ENCODE measurements around the gene PDE4D.

PDE4D gene

DNA sequence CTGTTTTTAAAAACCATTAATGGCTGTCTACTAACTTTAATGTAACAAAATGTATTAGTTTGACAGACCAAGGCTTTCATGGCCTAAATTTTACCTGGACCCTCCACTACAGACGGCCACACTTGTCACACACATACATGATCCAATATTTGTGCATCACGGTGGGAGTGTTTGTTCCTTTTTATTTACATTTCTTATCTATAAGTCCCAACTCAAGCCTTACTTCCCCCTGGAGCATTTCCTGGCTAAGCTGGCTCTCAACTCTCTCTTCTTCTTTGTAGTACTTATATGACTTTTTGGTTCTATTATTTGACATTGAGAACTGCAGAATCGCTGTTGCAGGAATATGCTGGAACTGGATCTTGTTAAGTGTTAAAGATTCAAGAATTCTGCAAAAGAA lies 776.2 kb downstream of the PDE4D start:
- no peak for DNase-seq (ENCODE audit: low read depth in 1 of 2, low spot score in 1 of 2)
- Histone ChIP-seq H3K27me3 (ENCODE audit: insufficient read depth, poor library complexity, severe bottlenecking) (no peaks in the 10 kb centered on the region), H3K27ac (replicated peaks) (no peak overlapping the region), H3K4me3 (replicated peaks; ENCODE audit: insufficient read depth, low read length) (no peak overlapping the region)
- TF ChIP-seq GABPA (IDR thresholded peaks at IDR 0.05; ENCODE audit: low read depth) (no peak), SPI1 (IDR thresholded peaks at IDR 0.05; ENCODE audit: borderline replicate concordance, low read depth) (no peak), POLR2AphosphoS5 (IDR thresholded peaks at IDR 0.05; ENCODE audit: low read depth) (no peak)
- TF ChIP-seq, protein P1, sequence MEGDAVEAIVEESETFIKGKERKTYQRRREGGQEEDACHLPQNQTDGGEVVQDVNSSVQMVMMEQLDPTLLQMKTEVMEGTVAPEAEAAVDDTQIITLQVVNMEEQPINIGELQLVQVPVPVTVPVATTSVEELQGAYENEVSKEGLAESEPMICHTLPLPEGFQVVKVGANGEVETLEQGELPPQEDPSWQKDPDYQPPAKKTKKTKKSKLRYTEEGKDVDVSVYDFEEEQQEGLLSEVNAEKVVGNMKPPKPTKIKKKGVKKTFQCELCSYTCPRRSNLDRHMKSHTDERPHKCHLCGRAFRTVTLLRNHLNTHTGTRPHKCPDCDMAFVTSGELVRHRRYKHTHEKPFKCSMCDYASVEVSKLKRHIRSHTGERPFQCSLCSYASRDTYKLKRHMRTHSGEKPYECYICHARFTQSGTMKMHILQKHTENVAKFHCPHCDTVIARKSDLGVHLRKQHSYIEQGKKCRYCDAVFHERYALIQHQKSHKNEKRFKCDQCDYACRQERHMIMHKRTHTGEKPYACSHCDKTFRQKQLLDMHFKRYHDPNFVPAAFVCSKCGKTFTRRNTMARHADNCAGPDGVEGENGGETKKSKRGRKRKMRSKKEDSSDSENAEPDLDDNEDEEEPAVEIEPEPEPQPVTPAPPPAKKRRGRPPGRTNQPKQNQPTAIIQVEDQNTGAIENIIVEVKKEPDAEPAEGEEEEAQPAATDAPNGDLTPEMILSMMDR (IDR thresholded peaks at IDR 0.05; ENCODE audit: insufficient read depth, low read length), result no peak
- TF ChIP-seq, protein P2, sequence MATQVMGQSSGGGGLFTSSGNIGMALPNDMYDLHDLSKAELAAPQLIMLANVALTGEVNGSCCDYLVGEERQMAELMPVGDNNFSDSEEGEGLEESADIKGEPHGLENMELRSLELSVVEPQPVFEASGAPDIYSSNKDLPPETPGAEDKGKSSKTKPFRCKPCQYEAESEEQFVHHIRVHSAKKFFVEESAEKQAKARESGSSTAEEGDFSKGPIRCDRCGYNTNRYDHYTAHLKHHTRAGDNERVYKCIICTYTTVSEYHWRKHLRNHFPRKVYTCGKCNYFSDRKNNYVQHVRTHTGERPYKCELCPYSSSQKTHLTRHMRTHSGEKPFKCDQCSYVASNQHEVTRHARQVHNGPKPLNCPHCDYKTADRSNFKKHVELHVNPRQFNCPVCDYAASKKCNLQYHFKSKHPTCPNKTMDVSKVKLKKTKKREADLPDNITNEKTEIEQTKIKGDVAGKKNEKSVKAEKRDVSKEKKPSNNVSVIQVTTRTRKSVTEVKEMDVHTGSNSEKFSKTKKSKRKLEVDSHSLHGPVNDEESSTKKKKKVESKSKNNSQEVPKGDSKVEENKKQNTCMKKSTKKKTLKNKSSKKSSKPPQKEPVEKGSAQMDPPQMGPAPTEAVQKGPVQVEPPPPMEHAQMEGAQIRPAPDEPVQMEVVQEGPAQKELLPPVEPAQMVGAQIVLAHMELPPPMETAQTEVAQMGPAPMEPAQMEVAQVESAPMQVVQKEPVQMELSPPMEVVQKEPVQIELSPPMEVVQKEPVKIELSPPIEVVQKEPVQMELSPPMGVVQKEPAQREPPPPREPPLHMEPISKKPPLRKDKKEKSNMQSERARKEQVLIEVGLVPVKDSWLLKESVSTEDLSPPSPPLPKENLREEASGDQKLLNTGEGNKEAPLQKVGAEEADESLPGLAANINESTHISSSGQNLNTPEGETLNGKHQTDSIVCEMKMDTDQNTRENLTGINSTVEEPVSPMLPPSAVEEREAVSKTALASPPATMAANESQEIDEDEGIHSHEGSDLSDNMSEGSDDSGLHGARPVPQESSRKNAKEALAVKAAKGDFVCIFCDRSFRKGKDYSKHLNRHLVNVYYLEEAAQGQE (IDR thresholded peaks at IDR 0.05; ENCODE audit: insufficient replicate concordance, low read depth), result no peak

DNA sequence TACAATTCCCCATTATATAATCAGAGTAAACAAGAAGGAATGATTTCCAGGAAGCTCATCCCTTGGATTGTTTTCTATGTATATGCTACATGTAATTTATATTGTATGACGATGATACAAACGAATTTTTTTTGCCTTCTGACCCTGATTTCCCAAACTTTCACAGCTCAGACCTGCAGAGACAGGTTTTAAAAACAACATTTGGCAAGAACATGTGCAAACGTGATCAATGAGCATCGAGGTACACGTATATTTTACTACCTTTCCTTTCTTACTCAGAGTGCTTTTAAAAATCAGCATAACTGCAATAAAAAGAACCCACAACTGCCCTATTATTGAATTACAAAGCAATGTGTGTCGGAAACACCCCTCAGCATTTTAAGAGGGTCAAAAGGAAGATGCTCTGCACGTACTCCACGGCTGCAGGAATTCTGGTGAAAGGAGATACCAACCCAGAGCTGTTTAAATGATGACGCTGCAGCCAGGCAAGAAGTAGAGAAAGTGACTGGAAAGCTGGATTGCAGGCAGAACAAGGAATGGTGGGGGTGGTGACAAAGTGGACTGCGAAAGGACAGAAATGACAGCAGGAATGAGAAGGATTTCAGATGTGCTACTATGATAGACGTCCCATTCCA lies 777.2 kb downstream of the PDE4D start:
- H3K27me3 ChIP-seq (ENCODE audit: insufficient read depth, poor library complexity, severe bottlenecking), result no peaks in the 10 kb centered on the region
- H3K27ac ChIP-seq (replicated peaks), result no peak overlapping the region

GRCh38 chr5:59115345-59115744 lies 778.2 kb downstream of the PDE4D start:
- no peak overlapping the region for H3K27ac ChIP-seq (replicated peaks)
- DNase-seq (ENCODE audit: low read depth in 1 of 2, low spot score in 1 of 2), result no peak
- no peaks in the 10 kb centered on the region for H3K27me3 ChIP-seq (ENCODE audit: insufficient read depth, poor library complexity, severe bottlenecking)
- TF ChIP-seq SPI1 (IDR thresholded peaks at IDR 0.05; ENCODE audit: borderline replicate concordance, low read depth) (no peak), GABPA (IDR thresholded peaks at IDR 0.05; ENCODE audit: low read depth) (no peak), POLR2AphosphoS5 (IDR thresholded peaks at IDR 0.05; ENCODE audit: low read depth) (no peak)
- TF ChIP-seq, protein P1 (IDR thresholded peaks at IDR 0.05; ENCODE audit: insufficient read depth, low read length), result no peak
- TF ChIP-seq, protein P2 (IDR thresholded peaks at IDR 0.05; ENCODE audit: insufficient replicate concordance, low read depth), result no peak
- no peak overlapping the region for H3K4me3 ChIP-seq (replicated peaks; ENCODE audit: insufficient read depth, low read length)

More for the DNA sequence above, 777.2 kb downstream of the PDE4D start:
- TF ChIP-seq POLR2AphosphoS5 (IDR thresholded peaks at IDR 0.05; ENCODE audit: low read depth) (no peak), GABPA (IDR thresholded peaks at IDR 0.05; ENCODE audit: low read depth) (no peak), SPI1 (IDR thresholded peaks at IDR 0.05; ENCODE audit: borderline replicate concordance, low read depth) (no peak)
- TF ChIP-seq, protein P2 (IDR thresholded peaks at IDR 0.05; ENCODE audit: insufficient replicate concordance, low read depth), result no peak
- TF ChIP-seq, protein P1 (IDR thresholded peaks at IDR 0.05; ENCODE audit: insufficient read depth, low read length), result no peak
- no peak overlapping the region for H3K4me3 ChIP-seq (replicated peaks; ENCODE audit: insufficient read depth, low read length)
- no peak for DNase-seq (ENCODE audit: low read depth in 1 of 2, low spot score in 1 of 2)
